HG02973 (cell line): Measurements from ENCODE around the gene PIP.
"Not testable (repeated sequence)": the region's sequence is repeated elsewhere in the genome, so short reads cannot be mapped to it uniquely, and the experiment has no call there.

Experiments
- ATAC-seq: cut with Tn5 transposase; IDR thresholded peaks from one replicate; pipeline ENCODE4 v1.9.1; 2021; ENCODE audit warnings: moderate library complexity; ENCODE audit not compliant: unreplicated experiment

The PIP gene, protein sequence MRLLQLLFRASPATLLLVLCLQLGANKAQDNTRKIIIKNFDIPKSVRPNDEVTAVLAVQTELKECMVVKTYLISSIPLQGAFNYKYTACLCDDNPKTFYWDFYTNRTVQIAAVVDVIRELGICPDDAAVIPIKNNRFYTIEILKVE

GRCh38 chr7:143131781-143132180 lies at the start of gene PIP:
PIP (plus strand) TSS chr7:143132077; CDS start chr7:143132117, 40 bp downstream.
- no peak for ATAC-seq

GRCh38 chr7:143085109-143085508 lies 46.8 kb upstream of the PIP start:
- ATAC-seq = peak; percentile 60

DNA sequence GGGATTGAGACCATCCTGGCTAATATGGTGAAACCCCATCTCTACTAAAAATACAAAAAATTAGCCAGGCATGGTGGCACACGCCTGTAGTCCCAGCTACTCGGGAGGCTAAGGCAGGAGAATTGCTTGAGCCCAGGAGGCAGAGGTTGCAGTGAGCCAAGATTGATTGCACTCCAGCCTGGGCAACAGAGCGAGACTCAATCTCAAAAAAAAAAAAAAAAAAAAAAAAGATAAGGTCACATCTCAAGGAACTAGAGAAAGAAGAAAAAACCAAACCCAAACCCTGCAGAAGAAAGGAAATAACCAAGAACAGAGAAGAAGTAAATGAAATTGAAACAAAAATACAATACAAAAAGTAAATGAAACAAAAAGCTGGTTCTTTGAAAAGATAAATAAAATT lies 46.3 kb upstream of the PIP start:
- ATAC-seq = not testable (repeated sequence)

- ATAC-seq = not testable (repeated sequence)
These were observed 43.2 kb upstream of the PIP start for GRCh38 chr7:143088549-143089231.

- no peak for ATAC-seq
These were observed 35.7 kb upstream of the PIP start for GRCh38 chr7:143096146-143096545.

- not testable (repeated sequence) for ATAC-seq
These were observed 32.3 kb upstream of the PIP start for GRCh38 chr7:143099579-143099978.

GRCh38 chr7:143104759-143105158 lies 27.1 kb upstream of the PIP start:
- ATAC-seq = no peak

DNA sequence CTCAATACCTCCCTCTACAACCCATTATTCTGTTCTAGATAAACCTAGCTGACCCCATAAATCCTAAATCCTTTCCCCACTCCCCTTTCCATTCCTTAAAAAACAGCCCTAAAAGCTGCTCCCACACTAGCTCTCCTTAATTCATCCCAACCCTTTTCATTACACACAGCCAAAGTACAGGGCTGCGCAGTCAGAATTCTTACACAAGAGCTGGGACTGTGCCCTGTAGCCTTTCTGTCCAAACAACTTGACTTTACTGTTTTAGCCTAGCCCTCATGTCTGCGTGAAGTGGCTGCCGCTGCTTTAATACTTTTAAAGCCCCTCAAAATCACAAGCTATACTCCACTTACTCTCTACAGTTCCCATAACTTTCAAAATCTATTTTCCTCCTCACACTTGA lies 23.9 kb upstream of the PIP start:
- ATAC-seq = not testable (repeated sequence)

DNA sequence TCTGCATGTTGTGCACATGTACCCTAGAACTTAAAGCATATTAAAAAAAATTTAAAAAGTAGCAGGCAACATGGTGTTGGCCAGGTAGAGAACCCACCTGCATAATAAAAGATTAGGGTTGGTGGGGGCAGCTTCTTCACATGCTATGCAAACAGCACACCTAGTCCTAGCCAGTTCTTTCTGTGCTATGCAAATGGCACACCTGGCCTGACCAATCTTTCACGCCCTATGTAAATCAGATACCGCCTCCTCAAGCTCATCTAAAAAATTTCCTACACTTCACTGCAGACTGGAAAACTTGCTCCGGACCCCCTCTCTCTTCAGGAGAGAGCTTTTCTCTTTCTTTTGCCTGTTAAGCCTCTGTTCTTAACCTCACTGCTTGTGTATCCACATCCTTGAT lies 14.5 kb upstream of the PIP start:
- ATAC-seq = no peak

- no peak for ATAC-seq
These were observed 11.0 kb upstream of the PIP start for GRCh38 chr7:143120691-143121405.

- ATAC-seq = not testable (repeated sequence)
These were observed 8.6 kb upstream of the PIP start for GRCh38 chr7:143123326-143123725.

GRCh38 chr7:143126146-143126545 lies 5.7 kb upstream of the PIP start:
- no peak for ATAC-seq

- no peak for ATAC-seq
These were observed 2.8 kb upstream of the PIP start for GRCh38 chr7:143129051-143129450.

GRCh38 chr7:143129477-143129876 lies 2.4 kb upstream of the PIP start:
- ATAC-seq = no peak

DNA sequence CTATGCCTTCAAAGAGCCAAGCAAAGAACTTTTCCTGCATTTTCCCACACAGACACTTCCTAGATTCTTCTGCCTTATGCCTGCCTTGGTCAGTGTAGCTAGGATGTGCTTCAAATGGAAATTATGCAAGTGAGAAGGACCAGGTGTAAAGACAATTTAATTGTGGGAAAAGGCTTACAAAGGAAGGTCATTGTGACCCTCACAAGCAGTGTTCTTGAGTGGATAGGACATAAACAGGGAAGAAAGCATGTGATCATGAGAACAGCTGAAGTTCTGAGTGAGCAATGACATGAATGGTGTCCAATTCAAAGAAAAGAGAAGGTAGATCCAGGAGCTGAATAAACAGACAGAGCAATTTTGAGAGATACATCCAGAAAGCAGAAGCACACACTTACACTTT lies 1.3 kb upstream of the PIP start:
- no peak for ATAC-seq

DNA sequence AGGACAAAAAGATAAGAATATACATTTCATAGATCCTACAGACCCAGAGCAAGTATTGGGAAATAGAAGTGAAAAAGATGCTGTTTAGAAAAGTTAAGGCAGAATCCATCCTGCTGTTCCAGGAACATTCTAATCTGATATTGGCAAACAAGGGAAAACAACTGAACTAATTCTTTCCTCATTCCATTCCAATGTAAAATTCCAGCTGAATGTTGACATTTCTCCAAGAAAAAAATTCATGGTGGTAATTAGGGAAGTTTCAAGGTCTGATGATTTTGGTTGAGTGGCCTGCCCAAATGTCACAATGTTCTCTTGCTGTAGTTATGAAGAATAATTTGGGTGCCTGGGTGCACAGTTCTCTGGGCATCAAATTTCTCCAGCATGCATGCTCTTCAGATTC lies 15.2 kb downstream of the PIP start:
- no peak for ATAC-seq

GRCh38 chr7:143148050-143148449 lies 16.2 kb downstream of the PIP start:
- ATAC-seq = no peak

DNA sequence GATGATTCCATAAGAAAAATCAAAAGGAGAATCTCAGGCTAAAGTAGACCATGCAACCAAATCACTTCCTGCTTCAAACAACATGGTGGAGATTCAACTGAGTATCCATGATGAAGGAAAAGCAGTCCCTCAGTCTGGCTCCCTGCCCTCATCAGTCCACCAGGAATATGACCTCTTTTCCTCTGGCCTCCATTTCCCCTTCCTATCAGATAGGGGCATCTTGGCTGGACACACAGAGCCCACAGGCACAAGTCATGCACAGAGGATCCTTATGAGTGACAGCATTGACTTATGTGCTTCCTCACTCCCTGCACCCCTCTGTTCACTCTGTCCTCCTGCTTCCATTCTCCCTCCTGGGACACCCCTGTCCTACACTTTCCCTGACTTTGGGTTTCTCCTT lies 16.8 kb downstream of the PIP start:
- ATAC-seq = no peak

GRCh38 chr7:143150696-143151095 lies 18.8 kb downstream of the PIP start:
- ATAC-seq = not testable (repeated sequence)

DNA sequence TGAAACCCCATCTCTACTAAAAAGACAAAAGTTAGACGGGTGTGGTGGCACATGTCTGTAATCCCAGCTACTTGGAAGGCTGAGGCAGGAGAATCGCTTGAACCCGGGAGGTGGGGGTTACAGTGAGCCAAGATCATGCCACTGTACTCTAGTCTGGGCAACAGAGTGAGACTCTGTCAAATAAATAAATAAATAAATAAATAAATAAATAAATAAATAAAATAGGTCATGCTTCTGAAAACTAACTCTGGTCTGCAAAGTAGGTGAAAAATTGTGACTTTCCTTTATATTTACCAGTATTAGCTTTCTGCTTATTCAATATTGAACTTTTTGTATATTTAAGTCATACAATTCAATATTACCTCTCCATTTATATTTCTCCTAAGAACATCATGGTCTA lies 26.7 kb downstream of the PIP start:
- ATAC-seq = not testable (repeated sequence)

DNA sequence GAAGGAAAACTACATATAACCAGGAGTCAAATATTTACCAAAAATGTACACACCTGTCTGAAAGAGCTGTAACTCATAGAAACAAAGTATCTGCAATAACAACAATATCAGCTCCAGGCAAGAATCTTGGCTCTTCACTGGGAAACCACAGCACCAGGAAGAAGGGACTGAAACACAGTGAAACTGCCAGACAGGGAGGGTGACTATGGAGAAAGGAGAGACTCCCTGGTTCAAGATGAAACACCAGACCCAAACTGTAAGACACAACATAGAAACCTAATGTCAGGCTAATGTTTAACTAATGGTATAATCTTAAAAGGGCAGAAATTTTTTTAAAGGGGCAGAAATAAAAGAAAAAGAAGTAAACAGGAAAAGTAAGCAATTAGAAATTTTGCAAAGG lies 39.8 kb downstream of the PIP start:
- no peak for ATAC-seq

- ATAC-seq = no peak
These were observed 40.5 kb downstream of the PIP start for GRCh38 chr7:143172354-143172753.
